NOMO-1 treated with dmso at 0.1 percent for 144 hours (cell line): ENCODE measurements around the gene LGI1.

Experiments
- DNase-seq: peaks from one replicate; lab custom pipeline; 2025; ENCODE audit not compliant: unreplicated experiment; lab: John Stamatoyannopoulos, UW

Gene LGI1

GRCh38 chr10:93757801-93758507, at the start of gene LGI1:
Gene LGI1 (plus strand): TSS chr10:93757936. CDS start chr10:93758145, 209 bp downstream.
- no peak for DNase-seq

GRCh38 chr10:93710333-93710909, 47.3 kb upstream of the LGI1 start:
- DNase-seq = no peak

GRCh38 chr10:93711891-93712290, 45.8 kb upstream of the LGI1 start:
- DNase-seq = no peak

GRCh38 chr10:93712593-93712992, 45.1 kb upstream of the LGI1 start:
- DNase-seq = no peak

GRCh38 chr10:93715345-93715744, 42.4 kb upstream of the LGI1 start:
- no peak for DNase-seq

- DNase-seq = no peak
Observed at GRCh38 chr10:93716766-93717165, 41.0 kb upstream of the LGI1 start.

- peak; percentile 55 for DNase-seq
Observed at GRCh38 chr10:93718937-93719725, 38.6 kb upstream of the LGI1 start.

GRCh38 chr10:93719901-93720300, 37.8 kb upstream of the LGI1 start:
- no peak for DNase-seq

GRCh38 chr10:93722550-93722949, 35.2 kb upstream of the LGI1 start:
- DNase-seq = no peak

- DNase-seq = no peak
Observed at GRCh38 chr10:93723153-93723552, 34.6 kb upstream of the LGI1 start.

GRCh38 chr10:93726024-93726423, 31.7 kb upstream of the LGI1 start:
- no peak for DNase-seq

GRCh38 chr10:93741367-93741766, 16.4 kb upstream of the LGI1 start:
- no peak for DNase-seq

- DNase-seq = peak; percentile 55
Observed at GRCh38 chr10:93742633-93743349, 14.9 kb upstream of the LGI1 start.

- DNase-seq = peak; percentile 20
Observed at GRCh38 chr10:93745408-93746065, 12.2 kb upstream of the LGI1 start.

GRCh38 chr10:93746844-93747284, 10.9 kb upstream of the LGI1 start:
- DNase-seq = no peak

GRCh38 chr10:93749218-93749799, 8.4 kb upstream of the LGI1 start:
- DNase-seq = no peak

- no peak for DNase-seq
Observed at GRCh38 chr10:93751124-93751523, 6.6 kb upstream of the LGI1 start.

GRCh38 chr10:93751832-93752231, 5.9 kb upstream of the LGI1 start:
- no peak for DNase-seq

GRCh38 chr10:93752761-93753160, 5.0 kb upstream of the LGI1 start:
- DNase-seq = no peak

- no peak for DNase-seq
Observed at GRCh38 chr10:93753621-93754250, 4.0 kb upstream of the LGI1 start.
